NT2/D1 (cell line): Measurements from ENCODE around the gene PRICKLE1.

Source experiments
- SUZ12 ChIP-seq: IDR thresholded peaks from 2 replicates; pipeline ENCODE4 v1.6.1; 2011; ENCODE audit not compliant: insufficient read length, insufficient read depth; ENCODE audit errors: extremely low read depth
- ZNF274 ChIP-seq: IDR thresholded peaks from 2 replicates; pipeline ENCODE4 v1.6.1; 2011; ENCODE audit warnings: mild to moderate bottlenecking, low read depth, low read length

DNA sequence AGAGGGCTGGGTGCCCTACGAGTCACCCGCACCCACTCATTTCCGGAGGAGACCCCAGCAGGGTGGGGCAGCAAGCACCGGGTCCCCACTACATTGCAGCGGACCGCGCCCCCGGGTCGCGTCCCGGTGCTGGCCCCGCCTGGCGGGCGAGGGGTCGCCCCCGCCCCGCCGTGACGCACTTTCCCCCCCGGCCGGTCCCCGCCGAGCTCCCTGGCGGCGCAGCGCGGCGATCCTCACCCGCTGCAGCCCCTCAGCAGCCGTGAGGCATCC, 106.1 kb downstream of the PRICKLE1 start:
- TF ChIP-seq ZNF274, result no peak
- TF ChIP-seq SUZ12, result no peak
